H9 (cell line): ENCODE results near the gene PASD1. TPM values are rescaled to one million over a fixed set of nuclear protein-coding genes. Genes with fewer than 3 reads are reported as not detected.

ENCODE experiments used
- DNase-seq: peaks from one replicate; pipeline ENCODE4 v3.0.0-alpha.2; 2017
- H2AFZ ChIP-seq: one replicate; pipeline ENCODE4 v1.6.1; 2013; ENCODE audit warnings: mild to moderate bottlenecking, low read length, control low read depth, moderate library complexity
- H2AK5ac ChIP-seq: 2 replicates; pipeline ENCODE4 v1.6.1; 2013; ENCODE audit warnings: low read length, control low read depth, mixed read lengths; ENCODE audit not compliant: insufficient read length
- H2BK120ac ChIP-seq: one replicate; pipeline ENCODE4 v1.6.1; 2013; ENCODE audit warnings: low read depth, mild to moderate bottlenecking, low read length, control low read depth, inconsistent platforms; ENCODE audit not compliant: poor library complexity, severe bottlenecking
- H2BK12ac ChIP-seq: 2 replicates; pipeline ENCODE4 v1.6.1; 2013; ENCODE audit warnings: low read length, control low read depth, mixed read lengths, low read depth; ENCODE audit not compliant: insufficient read length
- H2BK15ac ChIP-seq: 2 replicates; pipeline ENCODE4 v1.6.1; 2013; ENCODE audit warnings: low read depth, low read length, control low read depth
- H2BK20ac ChIP-seq: one replicate; pipeline ENCODE4 v1.6.1; 2013; ENCODE audit warnings: low read depth, mild to moderate bottlenecking, low read length, control low read depth, inconsistent platforms; ENCODE audit not compliant: poor library complexity, severe bottlenecking
- H2BK5ac ChIP-seq: 2 replicates; pipeline ENCODE4 v1.6.1; 2013; ENCODE audit warnings: low read length, control low read depth, mixed read lengths; ENCODE audit not compliant: insufficient read length
- H3K14ac ChIP-seq: 2 replicates; pipeline ENCODE4 v1.6.1; 2013; ENCODE audit warnings: low read length, control low read depth; ENCODE audit not compliant: insufficient read depth
- H3K18ac ChIP-seq: 2 replicates; pipeline ENCODE4 v1.6.1; 2013; ENCODE audit warnings: low read depth, mild to moderate bottlenecking, mixed read lengths, low read length, control low read depth; ENCODE audit not compliant: insufficient read length
- H3K23ac ChIP-seq: 2 replicates; pipeline ENCODE4 v1.6.1; 2013; ENCODE audit warnings: low read length, control low read depth, mixed read lengths, low read depth; ENCODE audit not compliant: insufficient read length
- H3K23me2 ChIP-seq: 2 replicates; pipeline ENCODE4 v1.6.1; 2013; ENCODE audit warnings: low read depth, mild to moderate bottlenecking, mixed read lengths, low read length, control low read depth; ENCODE audit not compliant: insufficient read length, poor library complexity, severe bottlenecking
- H3K27ac ChIP-seq: 2 replicates; pipeline ENCODE4 v1.5.1; 2013; ENCODE audit warnings: low read length, control low read depth, mixed read lengths, low read depth; ENCODE audit not compliant: insufficient read length
- H3K27me3 ChIP-seq: 2 replicates; pipeline ENCODE4 v1.6.1; 2013; ENCODE audit warnings: low read length, control low read depth, inconsistent platforms; ENCODE audit not compliant: insufficient read depth
- H3K4ac ChIP-seq: 2 replicates; pipeline ENCODE4 v1.6.1; 2013; ENCODE audit warnings: low read depth, mild to moderate bottlenecking, control low read depth, inconsistent platforms, low read length, moderate library complexity
- H3K4me1 ChIP-seq: 2 replicates; pipeline ENCODE4 v1.6.1; 2013; ENCODE audit warnings: low read length, control low read depth, inconsistent platforms; ENCODE audit not compliant: insufficient read depth
- H3K4me2 ChIP-seq: 2 replicates; pipeline ENCODE4 v1.6.1; 2013; ENCODE audit warnings: low read length, control low read depth, mixed read lengths; ENCODE audit not compliant: insufficient read length, insufficient read depth
- H3K56ac ChIP-seq: 2 replicates; pipeline ENCODE4 v1.6.1; 2013; ENCODE audit warnings: low read depth, mild to moderate bottlenecking, mixed read lengths, low read length, control low read depth; ENCODE audit not compliant: insufficient read length
- H3K79me1 ChIP-seq: 2 replicates; pipeline ENCODE4 v1.6.1; 2013; ENCODE audit warnings: low read depth, mild to moderate bottlenecking, moderate library complexity, low read length, control low read depth, inconsistent platforms; ENCODE audit not compliant: insufficient read depth, poor library complexity, severe bottlenecking
- H3K79me2 ChIP-seq: 2 replicates; pipeline ENCODE4 v1.6.1; 2013; ENCODE audit warnings: low read length, control low read depth, inconsistent platforms; ENCODE audit not compliant: insufficient read depth
- H3K9ac ChIP-seq: 2 replicates; pipeline ENCODE4 v1.6.1; 2013; ENCODE audit warnings: low read length, control low read depth, mixed read lengths; ENCODE audit not compliant: insufficient read length; ENCODE audit errors: extremely low read depth
- H3K9me3 ChIP-seq: one replicate; pipeline ENCODE4 v1.6.1; 2013; ENCODE audit warnings: low read depth, low read length, inconsistent platforms; ENCODE audit not compliant: control insufficient read depth
- H3T11ph ChIP-seq: one replicate; pipeline ENCODE4 v1.6.1; 2013; ENCODE audit warnings: mild to moderate bottlenecking, low read length, control low read depth, inconsistent platforms
- H4K20me1 ChIP-seq: one replicate; pipeline ENCODE4 v1.6.1; 2013; ENCODE audit not compliant: control insufficient read depth, insufficient read length, insufficient read depth
- H4K5ac ChIP-seq: 2 replicates; pipeline ENCODE4 v1.6.1; 2013; ENCODE audit warnings: low read depth, mild to moderate bottlenecking, mixed read lengths, low read length, control low read depth; ENCODE audit not compliant: insufficient read length
- H4K8ac ChIP-seq: replicated peaks from 2 replicates; pipeline ENCODE4 v1.6.1; 2013; ENCODE audit warnings: low read length, control low read depth, mixed read lengths, low read depth; ENCODE audit not compliant: insufficient read length
- H4K91ac ChIP-seq: 2 replicates; pipeline ENCODE4 v1.6.1; 2013; ENCODE audit warnings: low read depth, mild to moderate bottlenecking, moderate library complexity, mixed read lengths, low read length, control low read depth; ENCODE audit not compliant: insufficient read length
- H3K27ac Mint-ChIP-seq, 3 experiments: 2 replicates in 2 of 3; 3 replicates in 1 of 3; pipeline ENCODE4 v1.8.0; 2020 to 2021; ENCODE audit warnings: mixed read lengths in 3 of 3, mild to moderate bottlenecking in 1 of 3, moderate library complexity in 1 of 3
- H3K27me3 Mint-ChIP-seq: 2 replicates; pipeline ENCODE4 v1.8.0; 2021; ENCODE audit warnings: low read depth, mild to moderate bottlenecking, moderate library complexity, mixed read lengths
- H3K36me3 Mint-ChIP-seq, 3 experiments: 2 replicates in 2 of 3; 3 replicates in 1 of 3; pipeline ENCODE4 v1.8.0; 2020 to 2021; ENCODE audit warnings: low read depth in 3 of 3, mixed read lengths in 3 of 3; ENCODE audit not compliant: insufficient read depth in 1 of 3
- H3K4me1 Mint-ChIP-seq, 2 experiments: 2 replicates each; pipeline ENCODE4 v1.8.0; 2020; ENCODE audit warnings: mixed read lengths in 2 of 2
- H3K4me3 Mint-ChIP-seq, 2 experiments: 2 replicates in 1 of 2; 3 replicates in 1 of 2; pipeline ENCODE4 v1.8.0; 2020 to 2021; ENCODE audit warnings: mild to moderate bottlenecking in 2 of 2, mixed read lengths in 2 of 2, moderate library complexity in 1 of 2
- H3K9me3 Mint-ChIP-seq, 2 experiments: 2 replicates in 1 of 2; 3 replicates in 1 of 2; pipeline ENCODE4 v1.8.0; 2020; ENCODE audit warnings: mild to moderate bottlenecking in 2 of 2, mixed read lengths in 2 of 2, moderate library complexity in 1 of 2
- CTCF ChIP-seq: fragments of 200-600 bp; sonication (generic); conservative IDR thresholded peaks from 3 replicates; pipeline ENCODE4 v1.8.0; 2021; ENCODE audit warnings: antibody characterized with exemption, mild to moderate bottlenecking
- WGBS: extraction: QIAGEN DNeasy Blood & Tissue Kit; methylation state at CpG from one replicate; pipeline ENCODE4 v1.1.7; 2013; ENCODE audit warnings: missing lambda C conversion rate, low lambda C conversion rate, mixed read lengths; ENCODE audit not compliant: insufficient read length; ENCODE audit errors: extremely low coverage; 5-methylcytosine and 5-hydroxymethylcytosine counted together
- total RNA-seq: library from RNA; stranded (reverse); gene quantifications from 2 replicates; pipeline ENCODE4 v1.2.1, GENCODE V29; 2021

Gene PASD1
- total RNA-seq, 1 experiment from 2014 or later: not detected

GRCh38 chrX:151537572-151537971, 25.9 kb upstream of the PASD1 start:
- H3K79me1 ChIP-seq: no peaks in the 10 kb centered on the region
- H3T11ph ChIP-seq: no peak overlapping the region
- 0 out of 2 replicates have a peak, but pooled peaks cover 1% of the 10 kb centered on the region for H3K27me3 Mint-ChIP-seq

More at GRCh38 chrX:151537572-151537971, 25.9 kb upstream of the PASD1 start:
- Histone ChIP-seq H3K23me2 (no peaks in the 10 kb centered on the region), H3K23ac (no peak overlapping the region), H2BK12ac (no peak overlapping the region), H3K4me1 (no peaks in the 10 kb centered on the region), H3K4ac (no peak overlapping the region), H4K8ac (no peak overlapping the region), H3K18ac (no peak overlapping the region), H2AK5ac (no peak overlapping the region), H3K27ac (no peak overlapping the region), H3K27me3 (no peaks in the 10 kb centered on the region), H4K20me1 (no peaks in the 10 kb centered on the region), H3K4me2 (no peak overlapping the region), H4K91ac (no peak overlapping the region), H3K14ac (no peak overlapping the region), H4K5ac (no peak overlapping the region), H2BK20ac (no peak overlapping the region), H2BK15ac (no peak overlapping the region), H2BK120ac (no peak overlapping the region), H3K9ac (no peak overlapping the region), H2AFZ (no peak overlapping the region), H2BK5ac (no peak overlapping the region), H3K79me2 (no peaks in the 10 kb centered on the region), H3K9me3 (peaks cover 38% of the 10 kb centered on the region), H3K56ac (no peak overlapping the region)
- H3K4me3 Mint-ChIP-seq: no peak overlapping the region
- H3K36me3 Mint-ChIP-seq: peaks cover 0 to 9% (median 3%) of the 10 kb centered on the region in 3 experiments; a peak in 3 of 7 replicates
- no peak for TF ChIP-seq CTCF
- peaks cover 3 to 5% of the 10 kb centered on the region in 2 experiments; a peak in 3 of 4 replicates for H3K4me1 Mint-ChIP-seq
- WGBS: no CpG with 5 or more reads among the region's 1 CpG
- peaks cover 46 to 61% of the 10 kb centered on the region in 2 experiments for H3K9me3 Mint-ChIP-seq
- DNase-seq: no peak
- no peak overlapping the region for H3K27ac Mint-ChIP-seq
